ENCODE results near the gene SLC4A4. TPM values are rescaled to one million over a fixed set of nuclear protein-coding genes. Genes with fewer than 3 reads are reported as not detected.
A peak's percentile ranks its signal among the peaks of the same experiment; 100 is the strongest.

Gene SLC4A4
- total and polyA plus RNA-seq, 2 of the 8 experiments (the other 6 are each of a cell fraction or from before 2014, with no cell fraction given) = 0.67 to 2.8 TPM

GRCh38 chr4:71356924-71357663 is 18.3 kb downstream of the SLC4A4 start (continued):
- no peak for TF ChIP-seq CHD7 (IDR thresholded peaks at IDR 0.05; ENCODE audit: insufficient replicate concordance, low read length)
- no peak for TF ChIP-seq KDM5A (IDR thresholded peaks at IDR 0.05; ENCODE audit: low read length)
- no peak for TF ChIP-seq ZNF274 (IDR thresholded peaks at IDR 0.05; ENCODE audit: borderline replicate concordance, extremely low read depth, low read length)
- no peak for TF ChIP-seq CBX5 (IDR thresholded peaks at IDR 0.05; ENCODE audit: low read depth, low read length)
- TF ChIP-seq GABPA (IDR thresholded peaks at IDR 0.05; ENCODE audit: borderline replicate concordance, insufficient read depth, low read length) = no peak
- peak; percentile 81 for TF ChIP-seq MAFK (IDR thresholded peaks at IDR 0.05; ENCODE audit: low read depth, low read length)

Measured in H1 (cell line).